GM13977 (cell line): ENCODE data around the gene TUBE1.
A peak's percentile ranks its signal among the peaks of the same experiment; 100 is the strongest.

Experiments
- DNase-seq: peaks from one replicate; pipeline ENCODE4 v3.0.0; 2012; ENCODE audit warnings: low spot score
- in situ Hi-C: fragments of 300-500 bp; cut with MboI; formaldehyde crosslinking; loops from one replicate; pipeline ENCODE4 v1.12.0; 2022; ENCODE audit warnings: low sequenced_read_pairs, low pct_unique_long_range_greater_than_20kb, mixed read lengths, inconsistent platforms; ENCODE audit not compliant: unreplicated experiment
- TF ChIP-seq, protein P1 (sequence below): IDR thresholded peaks from 2 replicates; pipeline ENCODE4 v1.5.1; 2012; ENCODE audit warnings: mild to moderate bottlenecking, control low read depth; ENCODE audit not compliant: insufficient read depth; ENCODE audit errors: extremely low read depth, missing control alignments

TUBE1 gene

DNA sequence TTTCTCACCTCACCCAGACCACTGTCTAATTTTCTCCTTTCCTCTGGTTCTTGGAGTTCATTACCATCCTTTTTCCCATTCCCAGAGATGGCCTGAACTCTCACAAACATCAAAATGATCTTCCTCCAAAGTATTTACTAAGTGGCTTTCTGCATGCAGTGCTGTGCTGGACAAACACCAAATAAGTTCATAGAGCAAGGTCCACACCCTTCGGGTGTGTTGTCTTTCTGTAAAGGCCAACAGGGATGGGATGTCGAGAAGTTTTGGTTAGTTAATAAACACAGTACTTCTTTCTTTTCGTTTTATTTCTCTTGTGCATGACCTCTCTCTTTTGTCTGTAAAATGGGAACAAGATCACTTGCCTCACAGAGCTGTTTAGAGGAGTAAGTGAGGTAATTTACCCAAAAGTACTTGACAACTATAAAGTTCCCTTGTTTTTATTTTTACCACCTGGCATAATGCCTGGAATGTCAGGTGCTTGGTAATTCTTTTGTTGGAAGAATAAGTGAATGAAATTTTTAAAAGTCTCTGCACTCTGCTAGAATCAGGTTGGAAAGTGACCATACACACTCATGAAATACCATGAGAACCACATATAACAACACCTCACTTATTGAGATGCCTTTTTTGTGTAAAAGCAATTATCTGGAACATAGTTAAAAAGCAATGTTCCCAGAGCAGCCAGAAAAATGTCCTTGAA lies 56.2 kb downstream of the TUBE1 start:
- in situ Hi-C loops = no loop called here
- TF ChIP-seq, protein P1, sequence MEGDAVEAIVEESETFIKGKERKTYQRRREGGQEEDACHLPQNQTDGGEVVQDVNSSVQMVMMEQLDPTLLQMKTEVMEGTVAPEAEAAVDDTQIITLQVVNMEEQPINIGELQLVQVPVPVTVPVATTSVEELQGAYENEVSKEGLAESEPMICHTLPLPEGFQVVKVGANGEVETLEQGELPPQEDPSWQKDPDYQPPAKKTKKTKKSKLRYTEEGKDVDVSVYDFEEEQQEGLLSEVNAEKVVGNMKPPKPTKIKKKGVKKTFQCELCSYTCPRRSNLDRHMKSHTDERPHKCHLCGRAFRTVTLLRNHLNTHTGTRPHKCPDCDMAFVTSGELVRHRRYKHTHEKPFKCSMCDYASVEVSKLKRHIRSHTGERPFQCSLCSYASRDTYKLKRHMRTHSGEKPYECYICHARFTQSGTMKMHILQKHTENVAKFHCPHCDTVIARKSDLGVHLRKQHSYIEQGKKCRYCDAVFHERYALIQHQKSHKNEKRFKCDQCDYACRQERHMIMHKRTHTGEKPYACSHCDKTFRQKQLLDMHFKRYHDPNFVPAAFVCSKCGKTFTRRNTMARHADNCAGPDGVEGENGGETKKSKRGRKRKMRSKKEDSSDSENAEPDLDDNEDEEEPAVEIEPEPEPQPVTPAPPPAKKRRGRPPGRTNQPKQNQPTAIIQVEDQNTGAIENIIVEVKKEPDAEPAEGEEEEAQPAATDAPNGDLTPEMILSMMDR = no peak
- DNase-seq = no peak

DNA sequence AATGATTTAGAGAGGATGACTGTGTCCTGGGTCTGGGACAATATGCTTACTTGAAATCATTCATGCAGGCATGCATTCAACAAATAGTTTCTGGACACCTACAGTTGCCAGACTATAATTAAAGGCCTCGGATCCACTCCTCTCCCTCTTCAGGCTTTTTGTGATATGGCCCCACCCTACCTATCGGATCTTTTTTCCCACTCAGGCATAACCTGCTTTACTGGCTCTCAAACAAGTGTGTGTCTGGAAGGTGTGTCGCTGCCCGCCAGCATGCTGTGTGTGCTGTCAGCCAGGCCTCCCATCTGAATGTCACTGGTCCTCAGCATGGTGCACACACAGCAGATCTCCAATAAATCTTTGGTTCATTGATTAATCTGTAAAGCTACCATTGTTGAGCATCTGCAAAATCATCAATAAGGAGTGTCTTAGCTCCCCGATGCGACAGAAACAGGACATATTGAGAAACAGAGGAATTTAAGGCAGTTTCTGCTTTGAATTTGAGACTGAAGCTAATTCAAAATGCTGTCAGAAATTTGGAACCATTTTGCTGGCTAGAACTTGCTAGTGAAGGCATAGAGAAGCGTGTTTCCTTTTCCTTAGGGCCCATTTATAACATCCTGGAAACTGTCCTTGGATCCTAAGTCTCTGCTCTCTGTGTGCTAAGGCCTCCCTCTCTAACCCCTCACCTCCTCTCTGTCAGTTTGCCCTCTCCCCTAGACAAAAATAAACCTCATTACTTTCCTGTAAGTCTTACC lies 56.9 kb downstream of the TUBE1 start:
- no peak for DNase-seq
- TF ChIP-seq, protein P1 = no peak
- in situ Hi-C loops = no loop called here

DNA sequence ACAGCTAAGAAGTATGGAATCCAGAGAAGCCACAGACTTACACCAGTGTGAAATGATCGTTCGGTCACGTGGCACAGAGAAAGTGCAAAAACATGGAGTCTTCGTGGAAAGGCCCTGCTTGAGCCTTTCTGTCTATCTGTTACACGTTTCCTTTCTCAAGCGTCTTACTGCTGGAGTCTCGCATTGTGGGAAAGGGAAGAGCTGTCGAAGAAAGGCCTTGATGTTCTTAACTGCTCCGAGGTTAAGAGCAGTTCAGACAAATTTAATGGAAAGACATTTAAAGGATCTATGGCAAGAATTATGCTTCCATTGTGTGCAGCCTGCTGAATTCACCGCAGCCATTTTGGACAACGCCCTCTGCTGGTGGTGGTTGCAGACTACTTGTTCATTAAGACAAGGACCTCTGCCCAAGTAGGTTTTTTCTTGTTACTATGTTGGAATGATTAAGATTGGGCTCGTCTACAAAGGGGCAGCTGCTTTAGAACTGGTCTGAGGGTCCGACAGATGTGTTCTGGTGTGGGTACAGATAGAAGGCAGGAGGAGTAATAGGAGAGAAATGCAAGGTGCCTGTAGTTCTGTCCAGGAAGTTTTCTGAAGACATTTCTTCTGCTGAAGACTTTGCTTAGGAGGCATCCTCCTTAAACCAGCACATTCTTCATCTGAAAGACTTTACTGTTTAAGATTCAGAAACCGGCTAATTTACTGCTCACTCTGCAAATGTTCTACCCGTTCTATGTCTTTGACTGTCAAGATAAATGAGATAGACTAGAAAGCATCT lies 58.0 kb downstream of the TUBE1 start:
- TF ChIP-seq, protein P1 = peak; percentile 77
- DNase-seq = peak; percentile 46
- in situ Hi-C loops = no loop called here

DNA sequence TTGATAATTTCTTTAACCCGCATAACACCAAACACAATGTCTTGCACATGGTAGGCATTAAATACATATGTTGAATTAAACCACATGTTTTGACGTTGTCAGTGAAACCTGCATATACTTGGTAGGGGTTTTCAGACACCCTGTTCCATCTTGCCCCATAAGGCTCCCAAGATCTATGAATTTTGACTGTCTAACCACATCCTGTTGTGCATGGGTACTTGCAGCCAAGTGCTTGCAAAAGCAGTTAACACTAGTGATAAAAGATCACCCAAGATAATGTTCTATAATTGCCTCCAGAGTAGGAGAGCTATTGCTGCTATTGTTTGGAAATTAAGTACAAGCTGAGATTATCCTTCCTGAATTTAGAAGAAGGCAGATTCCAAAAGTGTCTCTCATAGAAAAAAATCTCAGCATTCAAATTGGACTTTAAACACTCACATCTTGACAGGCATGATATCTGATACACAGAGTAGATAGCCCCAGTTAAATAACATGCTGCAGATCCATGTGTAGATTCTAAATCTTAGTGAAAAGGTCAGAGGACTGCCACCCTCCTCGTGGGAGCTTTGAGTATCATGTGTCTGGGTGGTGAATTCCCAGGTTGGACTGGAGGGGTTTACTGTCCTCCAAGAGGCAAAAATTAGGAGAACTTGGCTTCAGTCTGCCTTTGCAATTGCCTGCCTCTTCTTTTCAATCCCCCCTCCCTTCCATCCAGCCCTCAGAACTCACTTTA lies 59.2 kb downstream of the TUBE1 start:
- TF ChIP-seq, protein P1 = no peak
- in situ Hi-C loops = no loop called here
- DNase-seq = no peak

DNA sequence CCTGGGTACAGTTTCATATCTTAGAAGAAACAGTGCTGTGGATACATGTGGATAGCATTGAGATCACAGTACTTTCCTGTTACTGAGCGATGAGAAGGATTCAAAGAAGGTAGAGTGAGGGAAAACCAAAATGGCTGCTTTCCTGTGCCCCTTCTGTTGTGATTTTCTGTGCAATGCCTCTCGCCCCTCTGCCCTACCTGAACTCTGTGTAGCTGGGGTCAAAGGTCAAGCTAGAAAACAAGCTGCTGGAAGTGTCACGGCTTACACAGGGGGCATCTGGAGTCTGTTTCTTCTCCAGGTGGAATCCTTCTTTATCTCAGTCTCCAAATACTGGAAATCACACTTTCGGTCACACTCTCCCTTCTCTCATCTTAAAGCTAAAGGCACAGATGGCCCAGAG lies 60.3 kb downstream of the TUBE1 start:
- in situ Hi-C loops = no loop called here
- DNase-seq = no peak
- TF ChIP-seq, protein P1 = no peak

DNA sequence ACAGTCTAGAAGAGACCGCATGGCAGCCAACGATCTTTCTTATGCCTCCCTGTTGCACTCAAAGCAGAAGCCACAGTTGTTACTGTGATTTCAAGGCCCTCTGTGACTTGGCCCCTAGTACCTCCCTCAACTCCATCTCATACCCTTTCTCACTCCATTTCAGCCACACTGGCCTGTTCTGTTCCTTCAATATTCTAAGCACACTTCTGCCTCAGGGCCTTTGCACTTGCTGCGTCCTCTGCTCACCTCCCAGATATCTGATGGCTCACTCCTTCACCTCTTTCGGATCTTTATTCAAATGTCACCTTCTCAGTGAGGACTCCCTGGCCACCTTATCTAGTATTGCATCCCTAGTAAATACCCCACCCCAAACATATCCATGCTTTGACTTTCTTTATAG lies 62.8 kb downstream of the TUBE1 start:
- in situ Hi-C loops = no loop called here
- TF ChIP-seq, protein P1 = no peak

More for the DNA sequence above, 62.8 kb downstream of the TUBE1 start:
- no peak for DNase-seq
